Neural crest cell (in vitro differentiated cells): ENCODE measurements around the gene ZNF341. TPM values are rescaled to one million over a fixed set of nuclear protein-coding genes. Genes with fewer than 3 reads are reported as not detected.

Experiments used
- DNase-seq: peaks from one replicate; pipeline ENCODE4 v3.0.0; 2021; ENCODE audit warnings: low read depth, mixed read lengths, low spot score
- H3K27ac Mint-ChIP-seq: one replicate; pipeline ENCODE4 v1.8.0; 2021; ENCODE audit warnings: mild to moderate bottlenecking, mixed read lengths; ENCODE audit not compliant: unreplicated experiment
- H3K27me3 Mint-ChIP-seq: 2 replicates; pipeline ENCODE4 v1.8.0; 2021; ENCODE audit warnings: low read depth, mild to moderate bottlenecking, mixed read lengths
- H3K36me3 Mint-ChIP-seq: 2 replicates; pipeline ENCODE4 v1.8.0; 2021; ENCODE audit warnings: low read depth, mild to moderate bottlenecking, mixed read lengths
- H3K4me1 Mint-ChIP-seq: 2 replicates; pipeline ENCODE4 v1.8.0; 2021; ENCODE audit warnings: mixed read lengths
- H3K4me3 Mint-ChIP-seq: one replicate; pipeline ENCODE4 v1.8.0; 2021; ENCODE audit warnings: mild to moderate bottlenecking, mixed read lengths
- H3K9me3 Mint-ChIP-seq: 2 replicates; pipeline ENCODE4 v1.8.0; 2021; ENCODE audit warnings: mixed read lengths
- CTCF ChIP-seq: fragments of 200-600 bp; sonication (generic); conservative IDR thresholded peaks from 2 replicates; pipeline ENCODE4 v1.5.0; 2021; ENCODE audit warnings: antibody characterized with exemption, mild to moderate bottlenecking
- total RNA-seq: library from RNA; stranded (reverse); gene quantifications from 2 replicates; pipeline ENCODE4 v1.2.1, GENCODE V29; 2021

The ZNF341 gene
- total RNA-seq, 1 donor from 2014 or later, result 5.1 TPM

- H3K4me3 Mint-ChIP-seq, result peak overlapping the region; percentile 48
- H3K27me3 Mint-ChIP-seq, result no peaks in the 10 kb centered on the region
- no peak for DNase-seq
- no peak overlapping the region for H3K27ac Mint-ChIP-seq
- TF ChIP-seq CTCF, result no peak
- H3K36me3 Mint-ChIP-seq, result no peaks in the 10 kb centered on the region
- no peaks in the 10 kb centered on the region for H3K9me3 Mint-ChIP-seq
- peaks cover 37% of the 10 kb centered on the region for H3K4me1 Mint-ChIP-seq
Measured at GRCh38 chr20:33810259-33810658, 78.5 kb downstream of the ZNF341 start.

- no peaks in the 10 kb centered on the region for H3K27me3 Mint-ChIP-seq
- H3K27ac Mint-ChIP-seq, result peak within 1 kb of the TSS; percentile 80
- H3K36me3 Mint-ChIP-seq, result no peaks in the 10 kb centered on the region
- peak within 1 kb of the TSS; percentile 94 for H3K4me3 Mint-ChIP-seq
- H3K4me1 Mint-ChIP-seq, result peaks cover 39% of the 10 kb centered on the region
- no peak for TF ChIP-seq CTCF
- peak; percentile 100 for DNase-seq
- no peaks in the 10 kb centered on the region for H3K9me3 Mint-ChIP-seq
Measured at GRCh38 chr20:33810885-33811775, 79.3 kb downstream of the ZNF341 start, which contains the start of gene CHMP4B. TSS of gene CHMP4B (plus strand) at chr20:33811348. CDS start at chr20:33811469, 121 bp downstream.

- no peak for TF ChIP-seq CTCF
- Mint-ChIP-seq H3K36me3 (no peaks in the 10 kb centered on the region), H3K4me1 (peaks cover 39% of the 10 kb centered on the region), H3K4me3 (peak overlapping the region; percentile 94), H3K27ac (peak overlapping the region; percentile 80), H3K9me3 (no peaks in the 10 kb centered on the region), H3K27me3 (no peaks in the 10 kb centered on the region)
- DNase-seq, result no peak
Measured at GRCh38 chr20:33811776-33812151, 80.0 kb downstream of the ZNF341 start.

- Mint-ChIP-seq H3K27ac (peak overlapping the region; percentile 80), H3K4me3 (peak overlapping the region; percentile 94), H3K4me1 (peaks cover 39% of the 10 kb centered on the region)
Measured at GRCh38 chr20:33812152-33812849, 80.5 kb downstream of the ZNF341 start.

More at GRCh38 chr20:33812152-33812849, 80.5 kb downstream of the ZNF341 start:
- Mint-ChIP-seq H3K27me3 (no peaks in the 10 kb centered on the region), H3K9me3 (no peaks in the 10 kb centered on the region), H3K36me3 (no peaks in the 10 kb centered on the region)
- DNase-seq, result no peak
- no peak for TF ChIP-seq CTCF
